ENCODE results near the gene PIGR. TPM values are rescaled to one million over a fixed set of nuclear protein-coding genes. Genes with fewer than 3 reads are reported as not detected.

Gene PIGR
- total RNA-seq, 2 donors from 2014 or later = 0.05 TPM; not detected in 1

- Mint-ChIP-seq H3K9me3 (no peaks in the 10 kb centered on the region), H3K36me3 (peaks cover 2 to 3% of the 10 kb centered on the region in 2 donors), H3K27ac (no peak overlapping the region)
- DNase-seq (ENCODE audit: low spot score in 2 of 2) (no peak), ATAC-seq (no peak)
Observed at GRCh38 chr1:206892351-206892984, 53.8 kb downstream of the PIGR start.

GRCh38 chr1:206891412-206891811 is 54.9 kb downstream of the PIGR start:
- DNase-seq (ENCODE audit: low spot score in 2 of 2) = no peak
- peak; percentile 15 to 54 for ATAC-seq
- peak overlapping the region in 1 of 2 donors; percentile 73 for H3K27ac Mint-ChIP-seq
- no peaks in the 10 kb centered on the region for H3K36me3 Mint-ChIP-seq
- no peaks in the 10 kb centered on the region for H3K9me3 Mint-ChIP-seq

- DNase-seq (ENCODE audit: low spot score in 2 of 2) (no peak), ATAC-seq (peak; percentile 50 to 92)
- Mint-ChIP-seq H3K36me3 (no peaks in the 10 kb centered on the region), H3K9me3 (no peaks in the 10 kb centered on the region), H3K27ac (peak overlapping the region; percentile 17 to 73)
Observed at GRCh38 chr1:206890125-206891060, 55.9 kb downstream of the PIGR start.

GRCh38 chr1:206887701-206888100 is 58.6 kb downstream of the PIGR start:
- H3K27ac Mint-ChIP-seq = no peak overlapping the region
- no peaks in the 10 kb centered on the region for H3K9me3 Mint-ChIP-seq
- no peak for ATAC-seq
- no peak for DNase-seq (ENCODE audit: low spot score in 2 of 2)
- H3K36me3 Mint-ChIP-seq = no peaks in the 10 kb centered on the region

- no peak overlapping the region for H3K27ac Mint-ChIP-seq
- no peaks in the 10 kb centered on the region for H3K9me3 Mint-ChIP-seq
- ATAC-seq (no peak), DNase-seq (ENCODE audit: low spot score in 2 of 2) (no peak)
- H3K36me3 Mint-ChIP-seq = no peaks in the 10 kb centered on the region
Observed at GRCh38 chr1:206886831-206887230, 59.4 kb downstream of the PIGR start.

- ATAC-seq = no peak
- Mint-ChIP-seq H3K27ac (no peak overlapping the region), H3K36me3 (no peaks in the 10 kb centered on the region), H3K9me3 (no peaks in the 10 kb centered on the region)
- DNase-seq (ENCODE audit: low spot score in 2 of 2) = no peak
Observed at GRCh38 chr1:206885341-206886060, 60.8 kb downstream of the PIGR start.

GRCh38 chr1:206883876-206884275 is 62.4 kb downstream of the PIGR start:
- no peak for DNase-seq (ENCODE audit: low spot score in 2 of 2)
- peaks cover 0 to 9% of the 10 kb centered on the region in 2 donors for H3K36me3 Mint-ChIP-seq
- no peak overlapping the region for H3K27ac Mint-ChIP-seq
- H3K9me3 Mint-ChIP-seq = peaks cover 0 to 6% of the 10 kb centered on the region in 2 donors
- no peak for ATAC-seq

- H3K9me3 Mint-ChIP-seq = peaks cover 5 to 12% of the 10 kb centered on the region in 2 donors
- DNase-seq (ENCODE audit: low spot score in 2 of 2) = no peak
- ATAC-seq = no peak
- H3K27ac Mint-ChIP-seq = no peak overlapping the region
- H3K36me3 Mint-ChIP-seq = peaks cover 4 to 15% of the 10 kb centered on the region in 2 donors
Observed at GRCh38 chr1:206883160-206883559, 63.1 kb downstream of the PIGR start.

- peaks cover 7 to 14% of the 10 kb centered on the region in 2 donors for H3K9me3 Mint-ChIP-seq
- DNase-seq (ENCODE audit: low spot score in 2 of 2) = no peak
Observed at GRCh38 chr1:206882555-206882954, 63.7 kb downstream of the PIGR start.

GRCh38 chr1:206880314-206880713 is 66.0 kb downstream of the PIGR start:
- H3K36me3 Mint-ChIP-seq = peaks cover 17 to 33% of the 10 kb centered on the region in 2 donors
- DNase-seq (ENCODE audit: low spot score in 2 of 2) (no peak), ATAC-seq (peak; percentile 63 to 69)
- H3K9me3 Mint-ChIP-seq = peaks cover 10 to 23% of the 10 kb centered on the region in 2 donors
- no peak overlapping the region for H3K27ac Mint-ChIP-seq

More at GRCh38 chr1:206882555-206882954, 63.7 kb downstream of the PIGR start:
- ATAC-seq = no peak
- peaks cover 7 to 21% of the 10 kb centered on the region in 2 donors for H3K36me3 Mint-ChIP-seq
- H3K27ac Mint-ChIP-seq = no peak overlapping the region

Other genes with a start within 250 kb of the PIGR start
- not detected for gene IL19, start 175.7 kb downstream of the PIGR start, total RNA-seq
- under 1 TPM in 1 of 2 donors, not detected in 1; 0.29 TPM for gene IL10, start 174.0 kb downstream of the PIGR start, total RNA-seq
- gene IL20, start 80.8 kb downstream of the PIGR start, total RNA-seq = not detected
- gene IL24, start 49.0 kb downstream of the PIGR start, total RNA-seq = 10 to 100 TPM; 19.0 to 22.2 TPM
- gene FCMR, start 24.5 kb downstream of the PIGR start, total RNA-seq = 10 to 100 TPM; 31.4 to 37.3 TPM
- gene FCAMR, start 24.0 kb upstream of the PIGR start, total RNA-seq = not detected
- under 1 TPM in 1 of 2 donors, not detected in 1; 0.06 TPM for gene C1orf116, start 86.3 kb upstream of the PIGR start, total RNA-seq
- 10 to 100 TPM in 1 of 2 donors, 1 to 10 TPM in 1; 6.6 to 23.4 TPM for gene YOD1, start 104.7 kb upstream of the PIGR start, total RNA-seq
- 1 to 10 TPM; 3.8 to 6.9 TPM for gene PFKFB2, start 106.8 kb upstream of the PIGR start, total RNA-seq
- gene C4BPB, start 142.4 kb upstream of the PIGR start, total RNA-seq = 1 to 10 TPM; 8.3 to 8.9 TPM
- gene C4BPA, start 157.8 kb upstream of the PIGR start, total RNA-seq = not detected